ENCODE data around the gene EWSR1. TPM values are rescaled to one million over a fixed set of nuclear protein-coding genes. Genes with fewer than 3 reads are reported as not detected.
"Not testable (repeated sequence)": the region's sequence is repeated elsewhere in the genome, so short reads cannot be mapped to it uniquely, and the experiment has no call there.

EWSR1 gene
- total RNA-seq, 3 donors from 2014 or later (not counting 1 experiment from before 2014, with no cell fraction given) = 366 to 387 (median 382) TPM

DNA sequence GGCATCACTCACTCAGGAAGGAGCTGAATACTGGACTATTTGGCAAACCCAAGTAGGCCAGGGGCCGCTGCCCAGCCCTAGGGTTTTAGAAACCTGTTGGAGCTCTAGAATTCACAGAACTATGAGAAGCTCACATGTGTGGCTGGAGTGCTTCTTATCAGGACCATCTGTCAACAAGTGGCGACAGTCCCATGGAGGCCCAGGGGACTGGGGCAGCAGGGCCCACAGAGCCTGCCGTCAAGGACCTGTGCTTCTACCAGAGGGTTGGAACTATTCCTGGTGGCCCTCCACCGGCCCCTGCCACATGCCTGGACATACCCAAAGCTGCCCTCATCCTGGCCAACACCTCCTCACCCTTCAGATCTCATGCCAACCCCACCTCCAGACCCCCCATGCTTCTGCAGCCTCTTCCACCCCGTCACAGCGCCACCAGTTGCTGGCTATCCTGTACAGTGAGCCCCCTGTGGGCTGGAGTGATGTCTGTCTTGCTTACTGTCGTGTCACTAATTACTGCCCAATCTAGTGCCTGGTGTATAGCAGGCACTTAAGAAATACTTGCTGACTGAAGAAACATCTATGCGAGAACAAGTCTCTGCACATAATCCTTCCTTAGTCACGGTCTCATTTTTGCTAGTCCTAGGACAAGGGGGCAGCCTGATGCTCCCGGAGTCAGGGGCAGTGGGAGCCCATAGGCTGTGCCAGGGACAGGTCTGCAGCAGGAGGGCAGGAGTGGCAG is 74.7 kb downstream of the EWSR1 start:
- 94% methylated on average over 10 of the region's 10 CpGs for WGBS (ENCODE audit: insufficient coverage)
- Mint-ChIP-seq H3K4me3 (no peak overlapping the region), H3K36me3 (no peaks in the 10 kb centered on the region), H3K27me3 (ENCODE audit: low read depth in 2 of 2) (no peaks in the 10 kb centered on the region), H3K4me1 (no peaks in the 10 kb centered on the region), H3K27ac (peak overlapping the region in 1 of 2 donors; percentile 54), H3K9me3 (no peaks in the 10 kb centered on the region)
- H3K4me3 ChIP-seq (ENCODE audit: low read length) = no peak overlapping the region
- intact Hi-C loops (cut with micrococcal nuclease) = no loop called here
- H3K27me3 ChIP-seq (ENCODE audit: control insufficient read depth, insufficient read depth, low read length) = no peaks in the 10 kb centered on the region
- H3K36me3 ChIP-seq (ENCODE audit: control insufficient read depth, insufficient read depth, low read length) = peaks cover 79% of the 10 kb centered on the region
- no peaks in the 10 kb centered on the region for H3K9me3 ChIP-seq (ENCODE audit: control insufficient read depth, insufficient read depth, low read length)
- H3K27ac ChIP-seq (ENCODE audit: low read length) = no peak overlapping the region
- ATAC-seq (no peak), DNase-seq (no peak)
- H3K4me1 ChIP-seq (ENCODE audit: control insufficient read depth, insufficient read depth, low read length) = no peaks in the 10 kb centered on the region
- TF ChIP-seq, protein P1, sequence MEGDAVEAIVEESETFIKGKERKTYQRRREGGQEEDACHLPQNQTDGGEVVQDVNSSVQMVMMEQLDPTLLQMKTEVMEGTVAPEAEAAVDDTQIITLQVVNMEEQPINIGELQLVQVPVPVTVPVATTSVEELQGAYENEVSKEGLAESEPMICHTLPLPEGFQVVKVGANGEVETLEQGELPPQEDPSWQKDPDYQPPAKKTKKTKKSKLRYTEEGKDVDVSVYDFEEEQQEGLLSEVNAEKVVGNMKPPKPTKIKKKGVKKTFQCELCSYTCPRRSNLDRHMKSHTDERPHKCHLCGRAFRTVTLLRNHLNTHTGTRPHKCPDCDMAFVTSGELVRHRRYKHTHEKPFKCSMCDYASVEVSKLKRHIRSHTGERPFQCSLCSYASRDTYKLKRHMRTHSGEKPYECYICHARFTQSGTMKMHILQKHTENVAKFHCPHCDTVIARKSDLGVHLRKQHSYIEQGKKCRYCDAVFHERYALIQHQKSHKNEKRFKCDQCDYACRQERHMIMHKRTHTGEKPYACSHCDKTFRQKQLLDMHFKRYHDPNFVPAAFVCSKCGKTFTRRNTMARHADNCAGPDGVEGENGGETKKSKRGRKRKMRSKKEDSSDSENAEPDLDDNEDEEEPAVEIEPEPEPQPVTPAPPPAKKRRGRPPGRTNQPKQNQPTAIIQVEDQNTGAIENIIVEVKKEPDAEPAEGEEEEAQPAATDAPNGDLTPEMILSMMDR (IDR thresholded peaks at IDR 0.05) = no peak

DNA sequence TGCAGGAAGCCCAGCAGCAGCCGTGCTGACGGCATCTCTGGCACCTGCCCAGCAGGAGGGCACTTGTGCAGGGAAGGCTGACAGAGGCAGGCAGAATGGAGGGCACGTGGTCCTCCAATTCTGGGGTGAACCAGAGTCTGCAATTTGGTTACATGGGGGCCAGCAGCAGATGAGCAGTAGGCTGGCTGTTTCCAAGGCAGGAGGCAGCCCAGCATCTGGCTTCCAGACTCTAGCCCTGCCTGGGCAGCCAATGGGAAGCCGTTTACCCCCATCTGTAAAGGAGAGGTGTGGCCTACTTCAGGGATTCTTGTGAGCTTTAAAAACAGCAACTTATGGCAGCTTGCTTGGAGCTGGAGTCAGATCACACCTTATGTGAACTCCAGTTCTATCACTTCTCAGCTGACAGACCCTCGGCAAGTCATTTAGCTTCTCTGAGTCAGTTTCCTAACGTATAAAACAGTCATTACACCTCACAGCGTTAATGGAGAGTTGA is 75.3 kb downstream of the EWSR1 start:
- Mint-ChIP-seq H3K36me3 (peaks cover 2% of the 10 kb centered on the region), H3K4me1 (no peaks in the 10 kb centered on the region), H3K9me3 (no peaks in the 10 kb centered on the region), H3K27ac (peak overlapping the region in 1 of 2 donors; percentile 54), H3K27me3 (ENCODE audit: low read depth in 2 of 2) (no peaks in the 10 kb centered on the region), H3K4me3 (no peak overlapping the region)
- no peak overlapping the region for H3K4me3 ChIP-seq (ENCODE audit: low read length)
- H3K27ac ChIP-seq (ENCODE audit: low read length) = no peak overlapping the region
- intact Hi-C loops (cut with micrococcal nuclease) = no loop called here
- ATAC-seq (no peak), DNase-seq (no peak)
- peaks cover 79% of the 10 kb centered on the region for H3K36me3 ChIP-seq (ENCODE audit: control insufficient read depth, insufficient read depth, low read length)
- no peaks in the 10 kb centered on the region for H3K27me3 ChIP-seq (ENCODE audit: control insufficient read depth, insufficient read depth, low read length)
- TF ChIP-seq, protein P1 (IDR thresholded peaks at IDR 0.05) = no peak
- no peaks in the 10 kb centered on the region for H3K9me3 ChIP-seq (ENCODE audit: control insufficient read depth, insufficient read depth, low read length)
- H3K4me1 ChIP-seq (ENCODE audit: control insufficient read depth, insufficient read depth, low read length) = no peaks in the 10 kb centered on the region
- 83% methylated on average over 7 of the region's 7 CpGs for WGBS (ENCODE audit: insufficient coverage)

DNA sequence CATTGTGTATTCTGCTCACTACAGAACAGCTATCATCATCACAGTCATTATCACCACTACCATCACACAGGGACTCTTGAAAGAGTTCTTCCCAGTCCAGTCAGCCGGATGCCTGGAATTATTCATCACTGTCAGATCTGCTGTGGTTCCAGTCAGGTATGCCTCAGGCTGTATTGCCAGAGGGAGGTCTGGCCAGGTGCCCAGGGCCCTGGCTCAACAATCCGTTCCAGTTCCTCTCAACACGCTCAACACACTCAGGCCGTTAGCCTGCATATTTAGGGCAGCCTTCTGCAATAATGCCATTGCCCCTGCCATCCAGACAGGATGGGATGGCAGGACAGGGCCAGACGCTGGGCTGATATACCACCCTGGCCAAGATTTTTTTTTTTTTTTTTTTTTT is 76.1 kb downstream of the EWSR1 start:
- intact Hi-C loops (cut with micrococcal nuclease) = no loop called here
- Mint-ChIP-seq H3K36me3 (peaks cover 8% of the 10 kb centered on the region), H3K9me3 (no peaks in the 10 kb centered on the region), H3K4me3 (no peak overlapping the region), H3K4me1 (no peaks in the 10 kb centered on the region), H3K27ac (no peak overlapping the region), H3K27me3 (ENCODE audit: low read depth in 2 of 2) (no peaks in the 10 kb centered on the region)
- H3K36me3 ChIP-seq (ENCODE audit: control insufficient read depth, insufficient read depth, low read length) = peaks cover 79% of the 10 kb centered on the region
- H3K27me3 ChIP-seq (ENCODE audit: control insufficient read depth, insufficient read depth, low read length) = no peaks in the 10 kb centered on the region
- ATAC-seq = no peak
- no peak for DNase-seq
- no peaks in the 10 kb centered on the region for H3K4me1 ChIP-seq (ENCODE audit: control insufficient read depth, insufficient read depth, low read length)
- H3K4me3 ChIP-seq (ENCODE audit: low read length) = no peak overlapping the region
- no peaks in the 10 kb centered on the region for H3K9me3 ChIP-seq (ENCODE audit: control insufficient read depth, insufficient read depth, low read length)
- WGBS (ENCODE audit: insufficient coverage) = 95% methylated on average over 5 of the region's 5 CpGs
- H3K27ac ChIP-seq (ENCODE audit: low read length) = no peak overlapping the region
- TF ChIP-seq, protein P1 (IDR thresholded peaks at IDR 0.05) = no peak

DNA sequence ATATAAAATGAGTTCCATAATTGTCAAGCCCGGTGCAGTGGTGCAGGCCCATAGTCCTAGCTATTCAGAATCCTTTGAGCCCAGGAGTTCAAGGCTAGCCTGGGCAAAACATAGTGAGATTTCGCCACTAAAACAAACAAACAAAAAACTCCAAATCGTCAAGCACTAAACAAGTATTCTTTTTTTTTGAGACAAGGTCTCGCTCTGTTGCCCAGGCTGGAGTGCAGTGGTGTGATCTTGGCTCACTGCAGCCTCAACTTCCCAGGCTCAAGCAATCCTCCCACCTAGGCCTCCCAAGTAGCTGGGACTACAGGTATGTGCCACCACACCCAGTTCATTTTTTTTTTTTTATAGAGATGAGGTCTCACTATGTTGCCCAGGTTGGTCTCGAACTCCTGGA is 76.8 kb downstream of the EWSR1 start:
- H3K27ac Mint-ChIP-seq; H3K9me3 ChIP-seq (ENCODE audit: control insufficient read depth, insufficient read depth, low read length); DNase-seq; intact Hi-C loops (cut with micrococcal nuclease); H3K4me1 Mint-ChIP-seq; H3K27me3 ChIP-seq (ENCODE audit: control insufficient read depth, insufficient read depth, low read length); H3K36me3 Mint-ChIP-seq; H3K4me3 Mint-ChIP-seq; H3K27ac ChIP-seq (ENCODE audit: low read length); H3K9me3 Mint-ChIP-seq; H3K4me3 ChIP-seq (ENCODE audit: low read length); H3K27me3 Mint-ChIP-seq (ENCODE audit: low read depth in 2 of 2); H3K4me1 ChIP-seq (ENCODE audit: control insufficient read depth, insufficient read depth, low read length); ATAC-seq: not testable (repeated sequence)
- H3K36me3 ChIP-seq (ENCODE audit: control insufficient read depth, insufficient read depth, low read length) = peaks cover 80% of the 10 kb centered on the region
- 93% methylated on average over 5 of the region's 5 CpGs for WGBS (ENCODE audit: insufficient coverage)

All from natural killer cell (primary cell).